ENCODE results near the gene CASQ2. TPM values are rescaled to one million over a fixed set of nuclear protein-coding genes. Genes with fewer than 3 reads are reported as not detected.

The CASQ2 gene
- total RNA-seq, 4 donors from 2014 or later: 1.5 to 30.2 (median 7.8) TPM

- intact Hi-C loops (cut with DNase I; ENCODE audit: low total_unique reads): no loop called here
- Histone ChIP-seq H3K4me3 (no peak overlapping the region), H3K4me1 (no peaks in the 10 kb centered on the region), H3K27me3 (no peaks in the 10 kb centered on the region), H3K9me3 (no peaks in the 10 kb centered on the region), H3K27ac (no peak overlapping the region), H3K36me3 (no peaks in the 10 kb centered on the region)
- DNase-seq: no peak
- TF ChIP-seq CTCF (IDR thresholded peaks at IDR 0.05): no peak
- TF ChIP-seq POLR2A (IDR thresholded peaks at IDR 0.05): no peak
These were observed 117.6 kb downstream of the CASQ2 start for GRCh38 chr1:115650961-115651360.

Other genes starting within 250 kb of the CASQ2 start
- 10 to 100 TPM in 2 of 4 donors, 1 to 10 TPM in 2; 2.8 to 22.3 (median 11.9) TPM for gene VANGL1, start 126.7 kb downstream of the CASQ2 start, total RNA-seq
- not detected for gene NHLH2, start 72.4 kb upstream of the CASQ2 start, total RNA-seq
- gene SLC22A15, start 207.8 kb upstream of the CASQ2 start, total RNA-seq: 1 to 10 TPM in 3 of 4 donors, not detected in 1; 2.0 to 7.8 (median 3.8) TPM

All from uterus (tissue), 4 donors.